HepG2 (cell line): ENCODE measurements around the gene GTF3C5. TPM values are rescaled to one million over a fixed set of nuclear protein-coding genes. Genes with fewer than 3 reads are reported as not detected.

ENCODE experiments used
- ATAC-seq: fragments of 200-7000 bp; cut with Tn5 transposase; 3 replicates; pipeline ENCODE4 v1.9.1; 2020; ENCODE audit warnings: mild to moderate bottlenecking, moderate library complexity
- BruUV-seq: library from RNA; stranded (reverse); fragments of 400-500 nt; replicated peaks from 2 replicates; lab custom pipeline; 2021; lab: Mats Ljungman, UMichigan
- CTCF ChIA-PET: fragments of 300-600 bp; formaldehyde crosslinking; extraction: SDS; loops from one replicate; lab custom pipeline; 2021; ENCODE audit warnings: low total read pairs, inconsistent platforms, low intra/inter-chr PET ratio; lab: Yijun Ruan, JAX
- POLR2A ChIA-PET: fragments of 350-600 bp; sonication (Branson Sonifier 250); formaldehyde crosslinking; loops from one replicate; lab custom pipeline; 2020; ENCODE audit warnings: antibody characterized with exemption, inconsistent platforms; lab: Yijun Ruan, JAX
- DNase-seq: peaks from one replicate; pipeline ENCODE4 v3.0.0-alpha.2; 2015; ENCODE audit warnings: low spot score
- FAIRE-seq: peaks from 3 replicates; lab custom pipeline; 2011; peaks lifted over from hg19 to GRCh38; lab: Jason Lieb, UNC
- H2AFZ ChIP-seq: one replicate; pipeline ENCODE4 v1.6.1; 2011; ENCODE audit warnings: low read length, inconsistent platforms
- H3K27ac ChIP-seq: fragments of 300-600 bp; 3 replicates; pipeline ENCODE4 v1.8.0; 2011; ENCODE audit warnings: mixed run types, mild to moderate bottlenecking, mixed read lengths, low read length, inconsistent platforms; ENCODE audit not compliant: insufficient read depth; ENCODE audit errors: extremely low read length
- H3K27me3 ChIP-seq, 2 experiments: fragments of 200-600 bp in 1 of 2; 2 replicates in 1 of 2; 3 replicates in 1 of 2; pipeline versions ENCODE4 v1.6.0 to v1.8.0; 2011; ENCODE audit warnings: low read length in 2 of 2, mild to moderate bottlenecking in 2 of 2, moderate library complexity in 2 of 2, inconsistent platforms in 1 of 2; ENCODE audit not compliant: insufficient read depth in 2 of 2, control insufficient read depth in 1 of 2
- H3K36me3 ChIP-seq, 2 experiments: fragments of 200-600 bp in 1 of 2; replicated peaks in 1 of 2; 2 replicates in 1 of 2; 3 replicates in 1 of 2; pipeline versions ENCODE4 v1.5.1 to v1.8.0; 2011; ENCODE audit warnings: low read length in 2 of 2, inconsistent platforms in 1 of 2; ENCODE audit not compliant: insufficient read depth in 2 of 2, control insufficient read depth in 1 of 2
- H3K4me1 ChIP-seq: 2 replicates; pipeline ENCODE4 v1.5.1; 2012; ENCODE audit warnings: low read length, inconsistent platforms; ENCODE audit not compliant: insufficient read depth
- H3K4me2 ChIP-seq: 2 replicates; pipeline ENCODE4 v1.6.0; 2011; ENCODE audit warnings: low read depth, low read length, inconsistent platforms
- H3K4me3 ChIP-seq, 3 experiments: fragments of 200-600 bp in 1 of 3; sonication (generic), shearing (Covaris generic) in 1 of 3; replicated peaks in 1 of 3; 2 replicates each; pipeline ENCODE4 v1.5.1; 2011 to 2016; ENCODE audit warnings: low read length in 3 of 3, inconsistent platforms in 2 of 3, low read depth in 2 of 3, mild to moderate bottlenecking in 2 of 3, control low read depth in 1 of 3, mixed read lengths in 1 of 3; ENCODE audit not compliant: insufficient read depth in 1 of 3
- H3K79me2 ChIP-seq: one replicate; pipeline ENCODE4 v1.6.1; 2011; ENCODE audit warnings: low read length, inconsistent platforms; ENCODE audit not compliant: insufficient read depth
- H3K9ac ChIP-seq: 2 replicates; pipeline ENCODE4 v1.6.0; 2011; ENCODE audit warnings: mild to moderate bottlenecking, low read depth, low read length, inconsistent platforms; ENCODE audit not compliant: insufficient read depth
- H3K9me3 ChIP-seq: 2 replicates; pipeline ENCODE4 v1.5.1; 2012; ENCODE audit warnings: mild to moderate bottlenecking, low read length
- H4K20me1 ChIP-seq: 2 replicates; pipeline ENCODE4 v1.6.0; 2011; ENCODE audit warnings: inconsistent platforms, mild to moderate bottlenecking, low read length, moderate library complexity; ENCODE audit not compliant: insufficient read depth
- ARNT ChIP-seq: fragments of 450-650 bp; IDR thresholded peaks from 2 replicates; pipeline ENCODE4 v1.6.1; 2017
- ISL2 ChIP-seq: sonication (generic); formaldehyde crosslinking; IDR thresholded peaks from 2 replicates; pipeline ENCODE4 v1.5.0; 2020; ENCODE audit warnings: missing genetic modification reagents
- SIN3B ChIP-seq: fragments of 150-350 bp; IDR thresholded peaks from 2 replicates; pipeline ENCODE4 v1.6.1; 2014; ENCODE audit warnings: low read length
- TBP ChIP-seq: sonication (generic); formaldehyde crosslinking; IDR thresholded peaks from 2 replicates; pipeline ENCODE4 v1.5.0; 2020; ENCODE audit warnings: missing genetic modification reagents
- THAP9 ChIP-seq: sonication (generic); formaldehyde crosslinking; IDR thresholded peaks from 2 replicates; pipeline ENCODE4; 2020; ENCODE audit warnings: missing genetic modification reagents, mild to moderate bottlenecking, borderline replicate concordance
- ZBTB14 ChIP-seq: sonication (generic); formaldehyde crosslinking; IDR thresholded peaks from 2 replicates; pipeline ENCODE4 v1.4.0; 2020; ENCODE audit warnings: missing genetic modification reagents
- ZBTB39 ChIP-seq: sonication (generic); formaldehyde crosslinking; IDR thresholded peaks from 2 replicates; pipeline ENCODE4 v1.5.0; 2020; ENCODE audit warnings: missing genetic modification reagents
- ZBTB44 ChIP-seq: sonication (generic); formaldehyde crosslinking; IDR thresholded peaks from 2 replicates; pipeline ENCODE4 v1.4.0; 2020; ENCODE audit warnings: missing genetic modification reagents
- ZFP91 ChIP-seq: sonication (generic); formaldehyde crosslinking; IDR thresholded peaks from 2 replicates; pipeline ENCODE4 v1.9.0; 2022; ENCODE audit warnings: missing genetic modification reagents, mild to moderate bottlenecking, borderline replicate concordance
- ZNF337 ChIP-seq: sonication (generic); formaldehyde crosslinking; IDR thresholded peaks from 2 replicates; pipeline ENCODE4 v1.5.1; 2020; ENCODE audit warnings: missing genetic modification reagents, low read depth, mild to moderate bottlenecking, borderline replicate concordance
- ZNF350 ChIP-seq: sonication (generic); formaldehyde crosslinking; IDR thresholded peaks from 2 replicates; pipeline ENCODE4 v1.4.0; 2020; ENCODE audit warnings: mild to moderate bottlenecking, low read depth, missing genetic modification reagents, borderline replicate concordance
- ZNF674 ChIP-seq: sonication (generic); formaldehyde crosslinking; IDR thresholded peaks from 2 replicates; pipeline ENCODE4 v1.5.0; 2020; ENCODE audit warnings: low read depth, mild to moderate bottlenecking, missing genetic modification reagents
- ZNF704 ChIP-seq: sonication (generic); formaldehyde crosslinking; IDR thresholded peaks from 2 replicates; pipeline ENCODE4 v1.8.1; 2023; ENCODE audit warnings: mild to moderate bottlenecking, inconsistent platforms, moderate library complexity, missing genetic modification reagents, borderline replicate concordance
- WGBS: methylation state at CpG from one replicate; pipeline ENCODE4 v1.1.6; 2017; ENCODE audit warnings: low lambda C conversion rate; 5-methylcytosine and 5-hydroxymethylcytosine counted together
- in situ Hi-C: cut with HindIII; loops from 2 replicates; pipeline ENCODE4 v1.10.0; 2017; ENCODE audit warnings: low pct_unique_long_range_greater_than_20kb; ENCODE audit not compliant: extremely low pct_ligation_motif_present
- intact Hi-C: fragments of 100-400 bp; cut with micrococcal nuclease; formaldehyde crosslinking; loops from one replicate; pipeline ENCODE4 v1.10.0; 2022; ENCODE audit not compliant: unreplicated experiment
- polyA plus RNA-seq, 8 experiments: library from polyadenylated mRNA; depleted of rRNA in 3 of 8; stranded (reverse) in 7 of 8; unstranded in 1 of 8; fragments of >200 nt; fragmentation: Illumina TruSeq in 4 of 8; extraction: Trizol in 4 of 8; gene quantifications; 2 replicates each; pipeline versions ENCODE4 v1.2.1 to v1.2.3, GENCODE V29; 2011 to 2016; ENCODE audit warnings: low read depth in 4 of 8, missing spikeins in 1 of 8, mixed read lengths in 1 of 8; ENCODE audit not compliant: insufficient read depth in 1 of 8
- total RNA-seq, 5 experiments: library from RNA; depleted of rRNA; stranded (reverse); fragments of >200 nt; fragmentation: Illumina TruSeq; extraction: Trizol; gene quantifications; 2 replicates each; pipeline ENCODE4 v1.2.3, GENCODE V29; 2016; ENCODE audit warnings: low read depth in 1 of 5

Gene GTF3C5
- total and polyA plus RNA-seq, 2 of the 13 experiments (the other 11 are each of a cell fraction or from before 2014, with no cell fraction given) = 66.9 to 92.6 TPM

DNA sequence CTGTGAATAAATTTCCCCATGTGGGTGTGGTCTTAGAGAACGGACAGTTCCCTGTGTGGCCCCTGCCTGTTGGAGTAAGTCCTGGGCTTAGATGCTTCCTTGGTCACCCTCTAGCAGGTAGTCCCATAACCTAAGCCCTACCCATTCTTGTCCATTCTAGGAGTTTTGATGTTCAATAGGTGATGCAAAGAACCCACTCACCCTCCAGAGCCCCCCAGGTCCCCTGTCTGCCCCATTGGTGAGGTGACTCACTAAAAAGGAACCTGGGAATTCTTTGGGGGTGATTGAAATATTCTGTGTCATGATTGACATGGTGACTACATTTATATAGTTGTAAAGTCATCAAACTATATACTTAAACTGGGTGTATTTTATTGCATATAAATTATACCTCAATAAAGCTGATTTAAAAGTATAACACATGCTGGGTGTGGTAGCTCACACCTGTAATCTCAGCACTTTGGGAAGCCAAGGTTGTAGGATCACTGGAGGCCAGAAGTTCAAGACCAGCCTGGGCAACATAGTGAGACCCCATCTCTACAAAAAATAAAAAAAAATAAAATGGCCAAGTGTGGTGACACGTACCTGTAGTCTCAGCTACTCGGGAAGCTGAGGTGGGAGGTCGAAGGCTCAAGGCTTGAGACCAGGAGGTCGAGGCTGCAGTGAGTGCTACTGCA, 20.8 kb upstream of the GTF3C5 start:
- Histone ChIP-seq H3K4me3 (no peak overlapping the region), H3K4me1 (no peaks in the 10 kb centered on the region), H4K20me1 (no peaks in the 10 kb centered on the region), H3K9me3 (no peaks in the 10 kb centered on the region), H3K4me2 (no peak overlapping the region), H3K79me2 (no peaks in the 10 kb centered on the region), H3K27ac (no peak overlapping the region), H3K36me3 (no peaks in the 10 kb centered on the region), H3K27me3 (peaks cover 2 to 6% of the 10 kb centered on the region in 2 experiments; a peak in 2 of 5 replicates), H3K9ac (no peak overlapping the region), H2AFZ (no peak overlapping the region)
- in situ Hi-C loops = no loop called here
- ChIA-PET CTCF (no interaction called here), POLR2A (no interaction called here)
- intact Hi-C loops = no loop called here
- WGBS = 10% methylated on average over 5 of the region's 5 CpGs
- BruUV-seq = no TSS peak
- FAIRE-seq (no peak), DNase-seq (no peak), ATAC-seq (no peak)
- no peak for TF ChIP-seq ZNF674 (CRISPR knock-in tag)
- no peak for TF ChIP-seq ZBTB14 (CRISPR knock-in tag)
- no peak for TF ChIP-seq TBP (CRISPR knock-in tag)
- TF ChIP-seq ZBTB44 = no peak
- no peak for TF ChIP-seq ARNT
- TF ChIP-seq ZFP91 (CRISPR knock-in tag) = no peak
- TF ChIP-seq THAP9 = no peak
- TF ChIP-seq ZNF337 (CRISPR knock-in tag) = no peak
- no peak for TF ChIP-seq SIN3B
- no peak for TF ChIP-seq ZNF350 (CRISPR knock-in tag)
- TF ChIP-seq ZNF704 = no peak
- TF ChIP-seq ISL2 (CRISPR knock-in tag) = no peak
- no peak for TF ChIP-seq ZBTB39 (CRISPR knock-in tag)
